ENCODE results near the gene TENT5D. TPM values are rescaled to one million over a fixed set of nuclear protein-coding genes. Genes with fewer than 3 reads are reported as not detected.
A peak's percentile ranks its signal among the peaks of the same experiment; 100 is the strongest.
"Not testable (repeated sequence)": the region's sequence is repeated elsewhere in the genome, so short reads cannot be mapped to it uniquely, and the experiment has no call there.

TENT5D gene
- total RNA-seq, 4 donors from 2014 or later: not detected

DNA sequence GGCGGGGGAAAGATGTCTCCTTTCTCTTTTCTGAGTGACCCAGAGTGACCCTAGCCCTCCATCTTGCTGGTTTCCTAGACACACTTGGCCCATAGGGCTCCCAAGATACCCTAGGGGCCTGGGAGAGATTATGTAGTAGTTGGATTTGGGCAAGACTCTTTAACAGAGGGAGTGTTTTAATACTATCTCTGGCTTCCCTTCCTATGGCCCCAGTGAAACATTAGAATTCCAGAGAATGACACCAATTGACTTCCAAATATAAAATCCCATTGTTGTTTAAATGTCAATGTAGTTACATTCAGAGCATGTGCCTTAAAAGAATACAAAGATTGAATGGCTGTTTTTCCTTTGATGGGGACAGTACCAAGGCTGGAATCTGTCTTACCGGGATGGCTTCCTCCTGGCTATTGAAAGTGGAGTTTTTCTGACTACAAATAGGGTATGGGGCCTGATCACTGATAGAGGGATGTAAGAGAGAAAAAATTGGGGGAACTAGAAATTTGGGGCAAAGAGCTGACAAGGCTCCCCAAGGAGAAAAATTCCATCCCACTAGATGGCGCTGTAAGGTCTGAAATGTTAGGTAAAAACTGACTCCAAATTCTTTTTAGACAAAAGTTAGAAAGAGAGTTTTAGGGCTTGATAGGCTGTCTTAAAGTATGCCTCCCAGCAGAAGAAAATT, 10.7 kb downstream of the TENT5D start:
- peak in 1 of 2 donors; percentile 5 for DNase-seq (ENCODE audit: low spot score in 2 of 2)
- Histone ChIP-seq H3K4me1 (peaks cover 0 to 13% (median 0%) of the 10 kb centered on the region in 4 donors), H3K36me3 (no peaks in the 10 kb centered on the region), H3K9me3 (no peaks in the 10 kb centered on the region), H3K4me3 (no peak overlapping the region), H3K27me3 (no peaks in the 10 kb centered on the region), H3K27ac (peak overlapping the region in 2 of 4 donors; percentile 74)
- WGBS, 2 donors: 54 to 55% methylated on average over 3 of the region's 3 CpGs
- no peak for TF ChIP-seq POLR2A (IDR thresholded peaks at IDR 0.05)
- TF ChIP-seq, protein P1, sequence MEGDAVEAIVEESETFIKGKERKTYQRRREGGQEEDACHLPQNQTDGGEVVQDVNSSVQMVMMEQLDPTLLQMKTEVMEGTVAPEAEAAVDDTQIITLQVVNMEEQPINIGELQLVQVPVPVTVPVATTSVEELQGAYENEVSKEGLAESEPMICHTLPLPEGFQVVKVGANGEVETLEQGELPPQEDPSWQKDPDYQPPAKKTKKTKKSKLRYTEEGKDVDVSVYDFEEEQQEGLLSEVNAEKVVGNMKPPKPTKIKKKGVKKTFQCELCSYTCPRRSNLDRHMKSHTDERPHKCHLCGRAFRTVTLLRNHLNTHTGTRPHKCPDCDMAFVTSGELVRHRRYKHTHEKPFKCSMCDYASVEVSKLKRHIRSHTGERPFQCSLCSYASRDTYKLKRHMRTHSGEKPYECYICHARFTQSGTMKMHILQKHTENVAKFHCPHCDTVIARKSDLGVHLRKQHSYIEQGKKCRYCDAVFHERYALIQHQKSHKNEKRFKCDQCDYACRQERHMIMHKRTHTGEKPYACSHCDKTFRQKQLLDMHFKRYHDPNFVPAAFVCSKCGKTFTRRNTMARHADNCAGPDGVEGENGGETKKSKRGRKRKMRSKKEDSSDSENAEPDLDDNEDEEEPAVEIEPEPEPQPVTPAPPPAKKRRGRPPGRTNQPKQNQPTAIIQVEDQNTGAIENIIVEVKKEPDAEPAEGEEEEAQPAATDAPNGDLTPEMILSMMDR (IDR thresholded peaks at IDR 0.05): peak in 3 of 5 experiments; percentile 15 to 31 (median 25)

DNA sequence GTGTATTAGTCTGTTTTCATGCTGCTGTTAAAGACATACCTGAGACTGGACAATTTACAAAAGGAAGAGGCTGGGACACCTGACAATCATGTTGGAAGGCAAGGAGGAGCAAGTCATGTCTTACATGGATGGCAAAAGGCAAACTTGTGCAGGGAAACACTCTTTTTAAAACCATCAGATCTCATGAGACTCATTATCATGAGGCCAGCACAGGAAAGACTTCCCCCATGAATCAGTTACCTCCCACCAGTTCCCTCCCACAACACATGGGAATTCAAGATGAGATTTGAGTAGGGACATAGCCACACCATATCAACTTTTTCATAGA, 11.2 kb downstream of the TENT5D start:
- Histone ChIP-seq H3K9me3 (no peaks in the 10 kb centered on the region), H3K4me3 (no peak overlapping the region), H3K4me1 (peaks cover 0 to 13% (median 0%) of the 10 kb centered on the region in 4 donors), H3K27me3 (no peaks in the 10 kb centered on the region), H3K27ac (peak overlapping the region in 2 of 4 donors; percentile 74), H3K36me3 (no peaks in the 10 kb centered on the region)
- no peak for DNase-seq (ENCODE audit: low spot score in 2 of 2)
- TF ChIP-seq POLR2A (IDR thresholded peaks at IDR 0.05): no peak
- TF ChIP-seq, protein P1 (IDR thresholded peaks at IDR 0.05): no peak
- TF ChIP-seq EP300 (IDR thresholded peaks at IDR 0.05): no peak

DNA sequence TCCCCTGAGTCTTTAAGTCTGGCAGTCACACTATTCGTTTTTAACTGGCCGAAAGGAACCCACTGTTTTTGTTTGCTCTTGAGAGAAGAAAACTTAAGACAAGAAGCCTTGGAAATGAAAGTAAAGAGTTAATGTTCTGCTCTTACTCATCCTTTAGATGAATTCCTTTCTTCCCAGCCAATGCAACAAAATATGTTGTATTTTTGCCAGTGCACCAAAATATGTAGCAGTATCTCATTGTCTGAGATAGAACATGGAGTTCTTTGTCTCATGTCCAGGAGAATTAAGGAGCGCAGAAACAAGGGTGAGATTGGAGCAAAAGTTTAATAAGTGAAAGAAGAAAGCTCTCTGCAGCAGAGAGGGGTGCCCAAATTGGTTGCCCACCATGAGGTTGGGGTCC, 12.2 kb downstream of the TENT5D start:
- Histone ChIP-seq H3K4me3 (no peak overlapping the region), H3K4me1 (peaks cover 0 to 13% (median 0%) of the 10 kb centered on the region in 4 donors), H3K9me3 (no peaks in the 10 kb centered on the region), H3K27ac (peak overlapping the region in 2 of 4 donors; percentile 74), H3K27me3 (no peaks in the 10 kb centered on the region), H3K36me3 (no peaks in the 10 kb centered on the region)
- no peak for DNase-seq (ENCODE audit: low spot score in 2 of 2)
- WGBS, 2 donors: 37 to 47% methylated on average over 3 of the region's 3 CpGs
- TF ChIP-seq EP300 (IDR thresholded peaks at IDR 0.05) (no peak), POLR2A (IDR thresholded peaks at IDR 0.05) (no peak)
- TF ChIP-seq, protein P1 (IDR thresholded peaks at IDR 0.05): no peak

DNA sequence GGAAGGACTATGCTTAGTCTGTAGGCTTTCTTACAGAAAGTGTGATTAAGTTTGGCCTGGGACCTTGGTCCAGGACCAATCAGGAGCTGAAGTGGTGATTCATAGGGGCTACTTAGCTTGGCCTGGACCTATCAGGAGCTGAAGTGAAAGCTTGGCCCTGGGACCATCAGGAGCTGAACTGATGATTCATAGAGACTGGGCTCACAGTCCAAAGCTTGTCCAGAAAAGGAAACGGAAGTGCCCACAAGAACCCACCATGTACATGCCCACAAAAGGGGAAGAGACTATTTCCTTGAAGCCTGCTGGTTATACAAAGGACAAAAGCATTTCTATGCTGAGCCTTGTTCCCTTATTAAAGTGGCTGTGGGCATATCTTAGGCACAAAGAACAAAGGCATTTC, 12.6 kb downstream of the TENT5D start:
- Histone ChIP-seq H3K27ac (peak overlapping the region in 2 of 4 donors; percentile 74), H3K9me3 (no peaks in the 10 kb centered on the region), H3K36me3 (no peaks in the 10 kb centered on the region), H3K4me3 (no peak overlapping the region), H3K4me1 (peaks cover 0 to 13% (median 0%) of the 10 kb centered on the region in 4 donors), H3K27me3 (no peaks in the 10 kb centered on the region)
- TF ChIP-seq POLR2A (IDR thresholded peaks at IDR 0.05): no peak
- TF ChIP-seq EP300 (IDR thresholded peaks at IDR 0.05): peak in 1 of 2 donors; percentile 58
- no peak for DNase-seq (ENCODE audit: low spot score in 2 of 2)
- whole genome bisulfite sequencing, 2 donors: 25 to 33% methylated on average over 1 of the region's 1 CpG

DNA sequence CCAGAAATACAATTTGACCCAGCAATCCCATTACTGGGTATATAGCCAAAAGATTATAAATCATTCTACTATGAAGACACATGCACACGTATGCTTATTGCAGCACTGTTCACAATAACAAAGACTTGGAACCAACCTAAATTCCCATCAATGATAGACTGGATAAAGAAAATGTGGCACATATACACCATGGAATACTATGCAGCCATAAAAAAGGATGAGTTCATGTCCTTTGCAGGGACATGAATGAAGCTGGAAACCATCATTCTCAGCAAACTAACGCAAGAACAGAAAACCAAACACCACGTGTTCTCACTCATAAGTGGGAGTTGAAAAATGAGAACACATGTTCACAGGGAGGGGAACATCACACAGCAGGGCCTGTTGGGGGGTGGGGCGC, 47.9 kb downstream of the TENT5D start:
- not testable (repeated sequence) for H3K36me3 ChIP-seq; H3K9me3 ChIP-seq; H3K27me3 ChIP-seq; H3K4me3 ChIP-seq; H3K27ac ChIP-seq; DNase-seq (ENCODE audit: low spot score in 2 of 2); H3K4me1 ChIP-seq
- WGBS, 2 donors: 71 to 97% methylated on average over 4 of the region's 4 CpGs

DNA sequence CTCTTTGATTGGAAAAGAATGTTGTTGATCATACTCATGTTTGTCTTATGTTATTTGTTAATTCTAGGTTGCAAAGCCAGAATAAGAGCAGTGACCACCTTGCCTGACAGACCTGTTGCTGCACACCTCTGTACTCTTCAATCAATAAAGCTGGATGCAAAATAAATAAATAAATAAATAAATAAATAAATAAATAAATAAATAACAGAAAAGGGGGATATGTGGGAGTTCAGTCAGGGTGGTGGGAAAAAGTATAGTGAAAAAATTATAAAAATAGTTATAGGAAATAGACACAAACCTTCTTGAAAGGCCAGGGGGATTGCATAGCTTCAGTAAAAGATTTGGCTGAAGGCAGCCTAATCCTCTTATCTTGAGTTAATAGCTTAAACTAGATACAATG, 51.3 kb downstream of the TENT5D start:
- Histone ChIP-seq H3K4me3 (no peak overlapping the region), H3K36me3 (no peaks in the 10 kb centered on the region), H3K27me3 (no peaks in the 10 kb centered on the region), H3K27ac (no peak overlapping the region), H3K4me1 (no peaks in the 10 kb centered on the region), H3K9me3 (peaks cover 0 to 5% (median 2%) of the 10 kb centered on the region in 4 donors)
- TF ChIP-seq, protein P1 (IDR thresholded peaks at IDR 0.05): no peak
- no peak for TF ChIP-seq POLR2A (IDR thresholded peaks at IDR 0.05)
- no peak for TF ChIP-seq EP300 (IDR thresholded peaks at IDR 0.05)
- no peak for DNase-seq (ENCODE audit: low spot score in 2 of 2)

Measured in tibial nerve (tissue), 4 donors.